AG04449 (cell line): Measurements from ENCODE around the gene COPB1.

Source experiments
- CTCF ChIA-PET: fragments of 350-600 bp; formaldehyde crosslinking; extraction: SDS; loops from one replicate; lab custom pipeline; 2021; ENCODE audit warnings: antibody characterized with exemption; lab: Yijun Ruan, JAX
- POLR2A ChIA-PET: fragments of 400-600, 350-600 bp; formaldehyde crosslinking; extraction: SDS; loops from one replicate; lab custom pipeline; 2020; ENCODE audit warnings: antibody characterized with exemption, inconsistent platforms; lab: Yijun Ruan, JAX
- DNase-seq: peaks from one replicate; pipeline ENCODE4 v3.0.0-alpha.2; 2010; ENCODE audit warnings: low read depth, low spot score
- H3K4me3 ChIP-seq: 2 replicates; pipeline ENCODE4 v1.5.1; 2011; ENCODE audit warnings: low read depth, mild to moderate bottlenecking, control low read depth, low read length
- TF ChIP-seq, protein P1 (sequence below): IDR thresholded peaks from one replicate; pipeline ENCODE4 v1.5.1; 2011; ENCODE audit warnings: mild to moderate bottlenecking, moderate library complexity, low read length, control low read depth, inconsistent platforms; ENCODE audit not compliant: insufficient read depth; ENCODE audit errors: missing control alignments

The COPB1 gene, protein sequence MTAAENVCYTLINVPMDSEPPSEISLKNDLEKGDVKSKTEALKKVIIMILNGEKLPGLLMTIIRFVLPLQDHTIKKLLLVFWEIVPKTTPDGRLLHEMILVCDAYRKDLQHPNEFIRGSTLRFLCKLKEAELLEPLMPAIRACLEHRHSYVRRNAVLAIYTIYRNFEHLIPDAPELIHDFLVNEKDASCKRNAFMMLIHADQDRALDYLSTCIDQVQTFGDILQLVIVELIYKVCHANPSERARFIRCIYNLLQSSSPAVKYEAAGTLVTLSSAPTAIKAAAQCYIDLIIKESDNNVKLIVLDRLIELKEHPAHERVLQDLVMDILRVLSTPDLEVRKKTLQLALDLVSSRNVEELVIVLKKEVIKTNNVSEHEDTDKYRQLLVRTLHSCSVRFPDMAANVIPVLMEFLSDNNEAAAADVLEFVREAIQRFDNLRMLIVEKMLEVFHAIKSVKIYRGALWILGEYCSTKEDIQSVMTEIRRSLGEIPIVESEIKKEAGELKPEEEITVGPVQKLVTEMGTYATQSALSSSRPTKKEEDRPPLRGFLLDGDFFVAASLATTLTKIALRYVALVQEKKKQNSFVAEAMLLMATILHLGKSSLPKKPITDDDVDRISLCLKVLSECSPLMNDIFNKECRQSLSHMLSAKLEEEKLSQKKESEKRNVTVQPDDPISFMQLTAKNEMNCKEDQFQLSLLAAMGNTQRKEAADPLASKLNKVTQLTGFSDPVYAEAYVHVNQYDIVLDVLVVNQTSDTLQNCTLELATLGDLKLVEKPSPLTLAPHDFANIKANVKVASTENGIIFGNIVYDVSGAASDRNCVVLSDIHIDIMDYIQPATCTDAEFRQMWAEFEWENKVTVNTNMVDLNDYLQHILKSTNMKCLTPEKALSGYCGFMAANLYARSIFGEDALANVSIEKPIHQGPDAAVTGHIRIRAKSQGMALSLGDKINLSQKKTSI

DNA sequence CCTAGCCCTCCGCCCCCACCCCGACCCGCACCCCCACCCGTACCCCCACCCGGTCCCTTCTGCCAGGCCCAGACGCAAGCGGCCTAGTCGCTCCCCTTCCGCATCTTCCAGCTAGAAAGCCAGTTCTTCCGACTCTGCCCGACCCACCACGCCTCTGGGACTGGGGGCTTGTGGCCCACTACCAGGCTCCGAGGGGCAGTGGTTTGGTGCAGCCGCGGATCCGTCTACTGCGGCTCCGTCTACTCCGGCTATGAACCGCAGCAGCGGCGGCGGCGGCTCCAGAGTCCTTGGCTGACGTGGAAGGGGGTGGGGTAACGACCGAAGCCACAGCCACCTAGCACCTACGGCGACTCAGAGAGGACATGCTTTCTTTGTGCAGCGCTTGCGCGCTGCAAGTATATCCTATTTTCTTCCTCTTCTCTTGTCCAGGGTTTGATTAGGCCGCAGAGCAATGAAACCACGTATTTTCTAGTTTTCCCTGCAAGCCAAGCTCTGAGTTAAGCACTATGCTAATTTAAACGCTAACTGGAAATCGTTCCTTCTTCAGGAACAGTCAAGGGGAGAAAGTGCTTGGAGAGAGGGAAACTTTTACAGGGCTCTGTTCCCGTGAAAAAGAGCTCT lies at the start of gene COPB1:
Gene COPB1, minus strand, starts transcription at position 252 of the 621 bp plus-strand sequence. CDS start 883 bp downstream, outside the sequence.
- peak; percentile 74 for DNase-seq
- POLR2A ChIA-PET = interaction anchor here (0.5 to 1.3 kb wide), 6 partner anchors 15 to 1665 kb away, joined by 3 to 7 read pairs (median 3); partner anchors contain the start of gene PSMA1
- TF ChIP-seq, protein P1, sequence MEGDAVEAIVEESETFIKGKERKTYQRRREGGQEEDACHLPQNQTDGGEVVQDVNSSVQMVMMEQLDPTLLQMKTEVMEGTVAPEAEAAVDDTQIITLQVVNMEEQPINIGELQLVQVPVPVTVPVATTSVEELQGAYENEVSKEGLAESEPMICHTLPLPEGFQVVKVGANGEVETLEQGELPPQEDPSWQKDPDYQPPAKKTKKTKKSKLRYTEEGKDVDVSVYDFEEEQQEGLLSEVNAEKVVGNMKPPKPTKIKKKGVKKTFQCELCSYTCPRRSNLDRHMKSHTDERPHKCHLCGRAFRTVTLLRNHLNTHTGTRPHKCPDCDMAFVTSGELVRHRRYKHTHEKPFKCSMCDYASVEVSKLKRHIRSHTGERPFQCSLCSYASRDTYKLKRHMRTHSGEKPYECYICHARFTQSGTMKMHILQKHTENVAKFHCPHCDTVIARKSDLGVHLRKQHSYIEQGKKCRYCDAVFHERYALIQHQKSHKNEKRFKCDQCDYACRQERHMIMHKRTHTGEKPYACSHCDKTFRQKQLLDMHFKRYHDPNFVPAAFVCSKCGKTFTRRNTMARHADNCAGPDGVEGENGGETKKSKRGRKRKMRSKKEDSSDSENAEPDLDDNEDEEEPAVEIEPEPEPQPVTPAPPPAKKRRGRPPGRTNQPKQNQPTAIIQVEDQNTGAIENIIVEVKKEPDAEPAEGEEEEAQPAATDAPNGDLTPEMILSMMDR = no peak
- CTCF ChIA-PET = interaction anchor here (1.2 to 1.6 kb wide), 3 partner anchors 21 to 44 kb away, joined by 3 to 5 read pairs (median 3); partner anchors contain the start of gene PSMA1
- H3K4me3 ChIP-seq = peak within 1 kb of the TSS; percentile 94

DNA sequence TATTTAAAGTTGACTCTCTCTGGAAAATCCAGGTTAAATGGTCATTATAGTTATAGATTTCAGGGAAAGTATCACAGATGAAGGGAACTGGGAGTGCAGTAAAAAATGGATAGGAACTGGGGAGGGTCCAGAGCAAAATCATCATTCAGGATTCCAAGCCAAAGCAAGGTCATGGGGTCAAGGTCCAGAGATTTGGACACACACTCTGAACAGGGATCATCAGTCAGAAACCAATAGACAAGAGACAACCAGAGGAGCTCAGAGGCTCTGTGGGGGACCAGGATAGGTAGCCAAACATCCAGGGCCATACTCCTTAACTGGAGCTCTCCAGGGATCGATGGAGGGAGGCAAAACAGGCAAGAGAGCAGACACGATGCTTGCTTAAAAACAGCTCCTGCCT lies 47.8 kb upstream of the COPB1 start:
- POLR2A ChIA-PET = no interaction called here
- no peak for DNase-seq
- CTCF ChIA-PET = no interaction called here
- TF ChIP-seq, protein P1 = no peak
- no peak overlapping the region for H3K4me3 ChIP-seq

DNA sequence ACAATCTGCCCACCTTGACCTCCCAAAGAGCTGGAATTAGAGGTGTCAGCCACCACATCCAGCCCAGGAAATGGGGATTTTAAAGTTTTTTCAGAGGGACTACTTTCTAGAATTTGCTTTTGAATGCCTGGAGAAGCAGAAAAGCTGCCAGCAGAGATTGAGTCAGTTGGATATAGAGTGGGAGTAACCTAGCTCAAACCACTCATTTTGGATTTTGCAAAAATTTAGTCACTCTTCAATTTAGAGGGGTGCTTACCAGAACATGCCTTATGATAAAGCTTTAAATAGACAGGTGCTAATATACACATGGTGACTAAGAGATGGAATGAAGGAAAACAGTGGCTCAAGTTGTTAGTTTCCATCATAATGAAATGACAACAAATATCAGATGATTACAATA lies 47.1 kb upstream of the COPB1 start:
- POLR2A ChIA-PET = no interaction called here
- no peak overlapping the region for H3K4me3 ChIP-seq
- no peak for DNase-seq
- CTCF ChIA-PET = interaction anchor here (2.2 kb wide), 1 partner anchor 9 kb away, joined by 10 read pairs; no protein-coding TSS in a partner anchor
- TF ChIP-seq, protein P1 = no peak

DNA sequence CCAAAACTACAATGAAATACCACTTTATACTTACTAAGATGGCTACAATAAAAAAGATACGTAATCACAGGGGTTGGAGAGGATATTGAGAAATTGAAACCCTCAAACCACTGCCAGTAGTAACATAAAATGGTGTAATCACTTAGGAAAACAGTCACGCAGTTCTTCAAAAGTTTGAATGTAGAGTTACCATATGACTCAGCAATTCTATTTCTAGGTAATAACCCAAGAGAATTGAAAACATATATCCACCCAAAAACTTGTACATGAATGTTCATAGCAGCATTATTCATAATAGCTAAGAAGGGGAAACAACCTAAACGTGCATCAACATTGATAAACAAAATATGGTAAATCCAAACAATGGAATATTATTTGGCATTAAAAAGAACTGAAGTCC lies 45.0 kb upstream of the COPB1 start:
- ChIA-PET POLR2A (no interaction called here), CTCF (no interaction called here)

DNA sequence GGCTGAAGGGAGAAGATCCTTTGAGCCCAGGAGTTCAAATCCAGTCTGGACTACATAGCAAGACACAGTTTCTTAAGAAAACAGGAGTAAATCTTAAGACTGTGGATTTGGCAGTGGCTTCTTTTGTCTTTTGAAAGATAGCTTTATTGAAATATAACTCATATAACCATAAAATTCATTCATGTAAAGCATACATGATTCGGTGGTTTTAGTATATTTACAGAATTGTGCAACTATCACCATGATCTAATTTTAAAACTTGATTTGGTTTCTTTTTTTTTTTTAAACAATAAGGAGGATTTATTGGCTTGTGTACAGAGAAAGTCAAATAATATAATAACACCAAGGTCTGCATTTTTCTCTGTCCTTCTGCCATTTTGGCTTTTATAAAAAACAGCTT lies 43.6 kb upstream of the COPB1 start:
- POLR2A ChIA-PET = no interaction called here

More for the DNA sequence above, 45.0 kb upstream of the COPB1 start:
- TF ChIP-seq, protein P1 = no peak
- DNase-seq = no peak
- H3K4me3 ChIP-seq = no peak overlapping the region

More for the DNA sequence above, 43.6 kb upstream of the COPB1 start:
- DNase-seq = no peak
- no peak overlapping the region for H3K4me3 ChIP-seq
- TF ChIP-seq, protein P1 = no peak
- CTCF ChIA-PET = no interaction called here
